T-cell (primary cell): Measurements from ENCODE around the gene DARS2. TPM values are rescaled to one million over a fixed set of nuclear protein-coding genes. Genes with fewer than 3 reads are reported as not detected.
"Not testable (repeated sequence)": the region's sequence is repeated elsewhere in the genome, so short reads cannot be mapped to it uniquely, and the experiment has no call there.

Source experiments
- ATAC-seq, 4 experiments: fragments of 200-7000 bp in 3 of 4; fragments of 150-1000 bp in 1 of 4; cut with Tn5 transposase; replicated peaks in 1 of 4; 1 replicate in 3 of 4; 2 replicates in 1 of 4; pipeline ENCODE4 v1.10.0; 2021; ENCODE audit warnings: moderate library complexity in 3 of 4, mild to moderate bottlenecking in 2 of 4, moderate number of reproducible peaks in 1 of 4
- CTCF ChIA-PET, 2 donors: fragments of 300-600 bp; sonication (Branson Sonifier 250); formaldehyde crosslinking; loops; one replicate each; lab custom pipeline; 2022; ENCODE audit warnings: antibody characterized with exemption in 2 of 2; lab: Charles Lee
- POLR2A ChIA-PET, 2 donors: fragments of 300-600 bp; sonication (Branson Sonifier 250); formaldehyde crosslinking; loops; one replicate each; lab custom pipeline; 2022; ENCODE audit warnings: antibody characterized with exemption in 2 of 2; lab: Charles Lee
- DNase-seq, 35 experiments: peaks; one replicate each; pipeline versions ENCODE4 v3.0.0 to v3.0.0-alpha.2; 2013 to 2023
- H3K27ac ChIP-seq: one replicate; pipeline ENCODE4 v1.5.1; 2013; ENCODE audit warnings: low read length
- H3K27me3 ChIP-seq, 2 experiments: replicated peaks in 1 of 2; 1 replicate in 1 of 2; 2 replicates in 1 of 2; pipeline versions ENCODE4 v1.6.1 to v1.7.0; 2013; ENCODE audit warnings: low read length in 1 of 2, mixed read lengths in 1 of 2; ENCODE audit not compliant: control insufficient read depth in 2 of 2, insufficient read depth in 2 of 2; ENCODE audit errors: extremely low read depth in 1 of 2
- H3K36me3 ChIP-seq, 2 donors: 1 replicate in 1 of 2; 2 replicates in 1 of 2; pipeline versions ENCODE4 v1.6.1 to v1.7.0; 2013; ENCODE audit warnings: low read length in 1 of 2; ENCODE audit not compliant: control insufficient read depth in 2 of 2, insufficient read depth in 1 of 2; ENCODE audit errors: extremely low read depth in 1 of 2
- H3K4me1 ChIP-seq, 2 experiments: 1 replicate in 1 of 2; 2 replicates in 1 of 2; pipeline versions ENCODE4 v1.6.1 to v1.7.0; 2013; ENCODE audit warnings: low read length in 2 of 2, mixed read lengths in 1 of 2; ENCODE audit not compliant: insufficient read depth in 2 of 2, control insufficient read depth in 1 of 2; ENCODE audit errors: extremely low read depth in 1 of 2
- H3K4me3 ChIP-seq, 2 donors: 1 replicate in 1 of 2; 2 replicates in 1 of 2; pipeline versions ENCODE4 v1.5.1 to v1.7.0; 2013; ENCODE audit warnings: mild to moderate bottlenecking in 2 of 2, low read length in 1 of 2, moderate library complexity in 1 of 2; ENCODE audit not compliant: control insufficient read depth in 1 of 2; ENCODE audit errors: extremely low read depth in 1 of 2
- H3K9me3 ChIP-seq: 2 replicates; pipeline ENCODE4 v1.7.0; 2013
- H3K27ac Mint-ChIP-seq, 2 donors: one replicate each; pipeline ENCODE4 v1.8.0; 2020 to 2021; ENCODE audit warnings: mild to moderate bottlenecking in 2 of 2, mixed read lengths in 2 of 2
- H3K27me3 Mint-ChIP-seq, 2 donors: one replicate each; pipeline ENCODE4 v1.8.0; 2021 to 2022; ENCODE audit warnings: mixed read lengths in 2 of 2
- H3K36me3 Mint-ChIP-seq: one replicate; pipeline ENCODE4 v1.8.0; 2021; ENCODE audit warnings: mixed read lengths
- H3K4me1 Mint-ChIP-seq, 3 donors: one replicate each; pipeline ENCODE4 v1.8.0; 2020 to 2022; ENCODE audit warnings: mixed read lengths in 3 of 3, mild to moderate bottlenecking in 1 of 3
- H3K4me3 Mint-ChIP-seq, 3 donors: one replicate each; pipeline ENCODE4 v1.8.0; 2020 to 2022; ENCODE audit warnings: mild to moderate bottlenecking in 3 of 3, mixed read lengths in 3 of 3, moderate library complexity in 3 of 3
- H3K9me3 Mint-ChIP-seq, 3 donors: one replicate each; pipeline ENCODE4 v1.8.0; 2020 to 2022; ENCODE audit warnings: mixed read lengths in 3 of 3
- WGBS: methylation state at CpG from one replicate; pipeline ENCODE4 v1.1.5; 2013; ENCODE audit warnings: missing lambda C conversion rate; ENCODE audit not compliant: insufficient coverage; 5-methylcytosine and 5-hydroxymethylcytosine counted together
- total RNA-seq, 35 experiments: library from RNA in 6 of 35; stranded (reverse) in 6 of 35; fragments of 120-200 nt in 1 of 35; gene quantifications; one replicate each; pipeline versions ENCODE4 v1.2.1 to v1.2.4 and lab custom pipeline; 2013 to 2026

Gene DARS2
- total RNA-seq, 5 donors from 2014 or later (not counting 1 experiment from before 2014, with no cell fraction given), result 4.9 to 14.1 (median 13.6) TPM

DNA sequence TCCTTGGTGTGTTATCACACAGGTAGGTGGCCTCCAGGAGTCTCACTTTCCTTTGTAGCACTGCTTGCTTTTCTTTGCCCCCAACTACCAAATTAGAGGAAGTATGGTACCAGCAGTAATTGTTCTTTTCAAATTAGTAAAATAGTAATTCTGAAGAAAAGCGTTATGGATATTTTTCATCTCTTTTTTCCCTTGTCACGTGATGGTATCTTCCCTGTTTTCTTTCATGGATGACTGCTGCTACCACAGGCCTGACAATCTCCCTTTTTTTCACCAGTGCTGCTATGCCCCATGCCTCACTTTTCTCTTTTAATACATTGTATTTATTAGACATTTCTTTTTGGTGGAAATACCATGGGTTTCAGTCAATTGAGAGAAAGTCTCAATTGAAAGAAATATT lies 47.0 kb downstream of the DARS2 start:
- ChIA-PET POLR2A (no interaction called here), CTCF (no interaction called here)
- Histone ChIP-seq H3K27me3 (no peaks in the 10 kb centered on the region), H3K4me1 (peaks cover 12 to 41% of the 10 kb centered on the region in 2 experiments), H3K4me3 (no peak overlapping the region), H3K36me3 (peaks cover 2 to 25% of the 10 kb centered on the region in 2 donors), H3K27ac (peak overlapping the region; percentile 93), H3K9me3 (no peaks in the 10 kb centered on the region)
- no CpG with 5 or more reads among the region's 2 CpGs for WGBS
- no peaks in the 10 kb centered on the region for H3K9me3 Mint-ChIP-seq
- peaks cover 54 to 62% (median 59%) of the 10 kb centered on the region in 3 donors for H3K4me1 Mint-ChIP-seq
- no peak for ATAC-seq
- H3K4me3 Mint-ChIP-seq, result peak overlapping the region in 2 of 3 donors; percentile 6 to 92
- no peaks in the 10 kb centered on the region for H3K27me3 Mint-ChIP-seq
- H3K36me3 Mint-ChIP-seq, result peaks cover 29% of the 10 kb centered on the region
- peak overlapping the region; percentile 87 to 88 for H3K27ac Mint-ChIP-seq
- DNase-seq, result no peak

- H3K4me3 ChIP-seq, result no peak overlapping the region
- no peak for ATAC-seq
- ChIA-PET CTCF (no interaction called here), POLR2A (no interaction called here)
- no peak overlapping the region for H3K4me3 Mint-ChIP-seq
- H3K4me1 Mint-ChIP-seq, result peaks cover 16 to 22% (median 17%) of the 10 kb centered on the region in 3 donors
- H3K27me3 Mint-ChIP-seq, result no peaks in the 10 kb centered on the region
- no peak overlapping the region for H3K27ac ChIP-seq
- no peaks in the 10 kb centered on the region for H3K9me3 ChIP-seq
- no CpG with 5 or more reads among the region's 5 CpGs for WGBS
- H3K27ac Mint-ChIP-seq, result no peak overlapping the region
- H3K9me3 Mint-ChIP-seq, result no peaks in the 10 kb centered on the region
- peaks cover 56% of the 10 kb centered on the region for H3K36me3 Mint-ChIP-seq
- peaks cover 0 to 6% of the 10 kb centered on the region in 2 experiments for H3K4me1 ChIP-seq
- H3K36me3 ChIP-seq, result peaks cover 2 to 37% of the 10 kb centered on the region in 2 donors
- no peaks in the 10 kb centered on the region for H3K27me3 ChIP-seq
- no peak for DNase-seq
Measured at GRCh38 chr1:173876732-173877131, 52.3 kb downstream of the DARS2 start.

DNA sequence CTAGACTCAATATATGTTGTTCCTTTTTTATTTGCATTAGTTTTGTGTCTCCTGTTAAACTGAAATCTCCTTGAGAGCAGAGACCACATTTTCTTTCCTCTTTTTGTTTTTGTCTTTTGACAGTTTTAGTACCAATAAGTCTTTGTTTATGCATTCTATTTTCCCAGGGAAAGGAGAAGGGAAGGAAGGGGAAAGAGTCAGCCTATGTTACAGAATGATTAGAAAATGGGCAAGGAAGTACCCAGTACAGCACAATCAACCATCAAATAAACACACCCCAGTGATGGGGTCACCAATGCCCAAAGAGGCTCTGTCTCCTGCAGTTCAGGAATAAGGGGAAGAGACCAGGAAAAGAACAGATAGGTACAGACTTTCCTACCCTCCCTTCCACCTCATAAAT lies 53.8 kb downstream of the DARS2 start:
- H3K9me3 Mint-ChIP-seq, result no peaks in the 10 kb centered on the region
- H3K36me3 Mint-ChIP-seq, result peaks cover 57% of the 10 kb centered on the region
- Histone ChIP-seq H3K27ac (no peak overlapping the region), H3K4me1 (no peaks in the 10 kb centered on the region), H3K9me3 (no peaks in the 10 kb centered on the region), H3K36me3 (peaks cover 2 to 37% of the 10 kb centered on the region in 2 donors), H3K4me3 (no peak overlapping the region), H3K27me3 (no peaks in the 10 kb centered on the region)
- peaks cover 7 to 10% (median 8%) of the 10 kb centered on the region in 3 donors for H3K4me1 Mint-ChIP-seq
- ChIA-PET CTCF (no interaction called here), POLR2A (interaction anchor here in 1 of 2 donors (0.6 kb wide), 1 partner anchor 13 kb away, joined by 3 read pairs; no protein-coding TSS in a partner anchor)
- ATAC-seq (no peak), DNase-seq (no peak)
- no peak overlapping the region for H3K4me3 Mint-ChIP-seq
- H3K27ac Mint-ChIP-seq, result no peak overlapping the region
- no peaks in the 10 kb centered on the region for H3K27me3 Mint-ChIP-seq

GRCh38 chr1:173881117-173881516 lies 56.6 kb downstream of the DARS2 start:
- H3K27ac ChIP-seq, H3K9me3 Mint-ChIP-seq, H3K27me3 Mint-ChIP-seq, H3K4me3 ChIP-seq, POLR2A ChIA-PET, H3K4me3 Mint-ChIP-seq, H3K4me1 ChIP-seq, H3K4me1 Mint-ChIP-seq, H3K27ac Mint-ChIP-seq, ATAC-seq, DNase-seq, H3K9me3 ChIP-seq, CTCF ChIA-PET, H3K27me3 ChIP-seq: not testable (repeated sequence)
- H3K36me3 Mint-ChIP-seq, result peaks cover 61% of the 10 kb centered on the region
- WGBS, result no CpG with 5 or more reads among the region's 4 CpGs
- peaks cover 9 to 30% of the 10 kb centered on the region in 2 donors for H3K36me3 ChIP-seq

DNA sequence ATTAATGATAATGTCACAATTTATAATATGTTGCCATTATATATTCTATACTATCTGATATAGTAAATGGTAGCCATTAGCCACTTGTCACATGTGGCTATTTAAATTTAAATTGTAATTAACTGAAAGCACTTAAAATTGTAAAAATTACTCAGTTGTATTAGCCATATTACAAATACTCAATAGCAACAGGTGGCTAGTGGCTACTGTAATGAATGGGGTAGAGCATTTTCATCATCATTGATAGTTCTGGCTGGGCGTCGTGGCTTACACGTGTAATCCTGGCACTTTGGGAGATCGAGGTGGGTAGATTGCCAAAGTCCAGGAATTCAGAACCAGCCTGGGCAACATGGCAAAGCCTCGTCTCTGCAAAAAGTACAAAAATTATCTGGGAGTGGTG lies 60.2 kb downstream of the DARS2 start:
- H3K36me3 Mint-ChIP-seq, result peaks cover 57% of the 10 kb centered on the region
- Histone ChIP-seq H3K4me1 (peaks cover 9 to 13% of the 10 kb centered on the region in 2 experiments), H3K9me3 (no peaks in the 10 kb centered on the region), H3K27me3 (no peaks in the 10 kb centered on the region), H3K27ac (no peak overlapping the region), H3K36me3 (peaks cover 9 to 31% of the 10 kb centered on the region in 2 donors), H3K4me3 (no peak overlapping the region)
- CTCF ChIA-PET, result interaction anchor here in 1 of 2 donors (0.6 kb wide), 1 partner anchor 106 kb away, joined by 5 read pairs; no protein-coding TSS in a partner anchor
- ATAC-seq (no peak), DNase-seq (no peak)
- H3K27me3 Mint-ChIP-seq, result no peaks in the 10 kb centered on the region
- WGBS, result 96% methylated on average over 5 of the region's 5 CpGs
- peaks cover 24 to 35% (median 32%) of the 10 kb centered on the region in 3 donors for H3K4me1 Mint-ChIP-seq
- no peak overlapping the region for H3K27ac Mint-ChIP-seq
- H3K9me3 Mint-ChIP-seq, result no peaks in the 10 kb centered on the region
- POLR2A ChIA-PET, result no interaction called here
- H3K4me3 Mint-ChIP-seq, result no peak overlapping the region

GRCh38 chr1:173886746-173887611 lies 62.5 kb downstream of the DARS2 start:
- Histone ChIP-seq H3K4me3 (no peak overlapping the region), H3K27me3 (no peaks in the 10 kb centered on the region), H3K27ac (peak overlapping the region; percentile 5), H3K36me3 (peaks cover 9 to 28% of the 10 kb centered on the region in 2 donors), H3K4me1 (peaks cover 9 to 13% of the 10 kb centered on the region in 2 experiments), H3K9me3 (no peaks in the 10 kb centered on the region)
- Mint-ChIP-seq H3K4me3 (no peak overlapping the region), H3K4me1 (peaks cover 30 to 44% (median 42%) of the 10 kb centered on the region in 3 donors), H3K27me3 (no peaks in the 10 kb centered on the region), H3K36me3 (peaks cover 65% of the 10 kb centered on the region), H3K9me3 (no peaks in the 10 kb centered on the region), H3K27ac (peak overlapping the region; percentile 29 to 48)
- ChIA-PET CTCF (no interaction called here), POLR2A (no interaction called here)
- peak in 1 of 35 experiments; percentile 7 for DNase-seq
- 0% methylated on average over 1 of the region's 4 CpGs for WGBS
- ATAC-seq, result peak in 2 of 4 experiments; percentile 32 to 38
